GM23248 (cell line): Measurements from ENCODE around the gene XYLT2. TPM values are rescaled to one million over a fixed set of nuclear protein-coding genes. Genes with fewer than 3 reads are reported as not detected.

ENCODE experiments used
- DNase-seq: peaks from one replicate; pipeline ENCODE4 v3.0.0-alpha.2; 2015
- H2AFZ ChIP-seq: fragments of 200-600 bp; sonication (generic); 2 replicates; pipeline ENCODE4 v1.6.1; 2016; ENCODE audit warnings: antibody characterized with exemption
- H3F3A ChIP-seq: fragments of 200-600 bp; sonication (generic); 2 replicates; pipeline ENCODE4 v1.6.1; 2016; ENCODE audit warnings: mild to moderate bottlenecking, antibody characterized with exemption, mixed run types; ENCODE audit not compliant: insufficient read depth
- H3K27ac ChIP-seq: fragments of 200-600 bp; sonication (generic); 2 replicates; pipeline ENCODE4 v1.5.1; 2016; ENCODE audit warnings: mild to moderate bottlenecking
- H3K27me3 ChIP-seq: fragments of 200-600 bp; sonication (generic); replicated peaks from 2 replicates; pipeline ENCODE4 v1.6.1; 2016; ENCODE audit warnings: mild to moderate bottlenecking; ENCODE audit not compliant: insufficient read depth
- H3K36me3 ChIP-seq: fragments of 200-600 bp; sonication (generic); 2 replicates; pipeline ENCODE4 v1.6.1; 2016; ENCODE audit warnings: low read depth, mild to moderate bottlenecking
- H3K4me1 ChIP-seq: fragments of 200-600 bp; sonication (generic); 2 replicates; pipeline ENCODE4 v1.6.1; 2016; ENCODE audit warnings: mild to moderate bottlenecking; ENCODE audit not compliant: insufficient read depth
- H3K4me2 ChIP-seq: fragments of 200-600 bp; sonication (generic); one replicate; pipeline ENCODE4 v1.6.1; 2016; ENCODE audit warnings: mild to moderate bottlenecking; ENCODE audit not compliant: unreplicated experiment
- H3K4me3 ChIP-seq: fragments of 200-600 bp; sonication (generic); 2 replicates; pipeline ENCODE4 v1.5.1; 2016; ENCODE audit warnings: mild to moderate bottlenecking
- H3K79me2 ChIP-seq: fragments of 200-600 bp; sonication (generic); 2 replicates; pipeline ENCODE4 v1.6.1; 2016; ENCODE audit warnings: mild to moderate bottlenecking; ENCODE audit not compliant: insufficient read depth
- H3K9ac ChIP-seq: fragments of 200-600 bp; sonication (generic); 2 replicates; pipeline ENCODE4 v1.6.1; 2016; ENCODE audit warnings: mild to moderate bottlenecking
- H3K9me2 ChIP-seq: fragments of 200-600 bp; sonication (generic); 2 replicates; pipeline ENCODE4 v1.6.1; 2016; ENCODE audit warnings: mixed run types, mild to moderate bottlenecking, moderate library complexity; ENCODE audit not compliant: insufficient read depth
- H3K9me3 ChIP-seq: fragments of 200-600 bp; sonication (generic); one replicate; pipeline ENCODE4 v1.6.1; 2017; ENCODE audit warnings: low read depth
- H4K20me1 ChIP-seq: fragments of 200-600 bp; sonication (generic); 2 replicates; pipeline ENCODE4 v1.6.0; 2016; ENCODE audit not compliant: insufficient read depth
- EZH2 ChIP-seq: fragments of 200-600 bp; sonication (generic); IDR thresholded peaks from 2 replicates; pipeline ENCODE4 v1.6.1; 2018; ENCODE audit warnings: antibody characterized with exemption, mild to moderate bottlenecking; ENCODE audit not compliant: insufficient read depth, poor library complexity, severe bottlenecking
- EZH2phosphoT487 ChIP-seq: fragments of 200-600 bp; sonication (generic); IDR thresholded peaks from 2 replicates; pipeline ENCODE4 v1.6.1; 2018; ENCODE audit warnings: antibody characterized with exemption, moderate library complexity, mild to moderate bottlenecking, low read depth; ENCODE audit not compliant: insufficient read depth
- WGBS, 2 experiments: methylation state at CpG; one replicate each; pipeline ENCODE4 v1.1.6; 2015 to 2017; ENCODE audit warnings: low lambda C conversion rate in 2 of 2, low coverage in 1 of 2; ENCODE audit errors: missing lambda C conversion rate in 2 of 2; 5-methylcytosine and 5-hydroxymethylcytosine counted together
- in situ Hi-C: fragments of 300-500 bp; cut with MboI; formaldehyde crosslinking; loops from 2 replicates; pipeline ENCODE4 v1.15.0; 2020
- polyA plus RNA-seq: library from polyadenylated mRNA; unstranded; fragments of >200 nt; fragmentation: Nextera tagmentation; extraction: Ambion mirVana; gene quantifications from 2 replicates; pipeline ENCODE4 v1.2.1, GENCODE V29; 2016
- total RNA-seq: library from RNA; depleted of rRNA; stranded (reverse); fragments of >200 nt; shearing (Covaris generic); gene quantifications from 2 replicates; pipeline ENCODE4 v1.2.3, GENCODE V29; 2014

XYLT2 gene
- total and polyA plus RNA-seq, 2 experiments from 2014 or later = 25.3 to 43.6 TPM

DNA sequence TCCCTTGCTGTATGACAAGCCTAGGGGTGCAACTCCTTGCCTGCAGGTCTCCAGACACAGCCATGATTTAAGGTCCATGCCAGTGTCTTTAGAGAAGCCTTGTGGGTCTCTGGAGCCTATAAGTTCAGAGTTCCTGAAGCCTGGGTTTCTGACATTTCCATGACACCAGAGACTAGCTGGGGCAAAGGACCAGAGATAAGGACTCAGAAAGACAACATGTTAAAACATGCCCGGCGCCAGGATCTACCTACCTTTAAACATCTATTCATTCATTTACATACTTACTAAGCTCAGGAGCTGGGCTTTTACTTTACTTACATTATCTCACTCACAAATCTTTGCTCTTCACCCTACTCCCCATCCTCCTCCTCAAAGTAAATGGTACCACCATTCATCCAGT is 25.6 kb downstream of the XYLT2 start:
- no peak for DNase-seq
- WGBS, 2 experiments = 95 to 98% methylated on average over 2 of the region's 2 CpGs
- in situ Hi-C loops = no loop called here
- Histone ChIP-seq H3K27me3 (no peaks in the 10 kb centered on the region), H3F3A (no peaks in the 10 kb centered on the region), H3K4me1 (peaks cover 4% of the 10 kb centered on the region; the same call in 1 of the 2 replicates), H3K9me3 (no peaks in the 10 kb centered on the region), H3K36me3 (peaks cover 22% of the 10 kb centered on the region), H2AFZ (no peak overlapping the region), H3K4me3 (peak overlapping the region; percentile 95), H3K27ac (no peak overlapping the region), H3K79me2 (peaks cover 28% of the 10 kb centered on the region), H3K9ac (0 out of 2 replicates have a peak overlapping the region, but pooled peaks have one; percentile 92), H3K9me2 (no peaks in the 10 kb centered on the region), H3K4me2 (peak overlapping the region; percentile 98), H4K20me1 (no peaks in the 10 kb centered on the region)
- no peak for TF ChIP-seq EZH2
- TF ChIP-seq EZH2phosphoT487 = no peak

DNA sequence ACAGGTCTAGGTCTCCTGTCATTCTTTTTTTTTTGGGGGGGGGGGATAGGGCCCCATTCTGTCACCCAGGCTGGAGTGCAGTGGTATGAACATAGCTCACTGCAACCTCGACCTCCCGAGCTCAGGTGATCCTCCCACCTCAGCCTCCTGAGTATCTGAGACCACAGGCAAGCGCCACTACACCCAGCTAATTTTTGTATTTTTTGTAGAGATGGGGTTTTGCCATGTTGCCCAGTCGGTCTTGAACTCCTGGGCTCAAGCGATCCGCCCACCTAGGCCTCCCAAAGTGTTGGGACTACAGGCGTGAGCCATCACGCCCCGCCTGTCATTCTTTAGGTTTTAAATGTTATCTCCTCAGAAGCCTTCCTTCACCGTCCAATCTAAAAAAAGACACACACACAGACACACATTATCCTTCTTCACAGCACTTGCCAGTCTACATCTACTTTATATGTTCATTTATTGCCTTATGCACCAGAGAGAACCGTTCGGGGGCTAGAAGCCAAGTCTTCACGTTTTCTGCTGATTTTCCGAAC is 26.4 kb downstream of the XYLT2 start:
- H2AFZ ChIP-seq = peak overlapping the region; percentile 88

DNA sequence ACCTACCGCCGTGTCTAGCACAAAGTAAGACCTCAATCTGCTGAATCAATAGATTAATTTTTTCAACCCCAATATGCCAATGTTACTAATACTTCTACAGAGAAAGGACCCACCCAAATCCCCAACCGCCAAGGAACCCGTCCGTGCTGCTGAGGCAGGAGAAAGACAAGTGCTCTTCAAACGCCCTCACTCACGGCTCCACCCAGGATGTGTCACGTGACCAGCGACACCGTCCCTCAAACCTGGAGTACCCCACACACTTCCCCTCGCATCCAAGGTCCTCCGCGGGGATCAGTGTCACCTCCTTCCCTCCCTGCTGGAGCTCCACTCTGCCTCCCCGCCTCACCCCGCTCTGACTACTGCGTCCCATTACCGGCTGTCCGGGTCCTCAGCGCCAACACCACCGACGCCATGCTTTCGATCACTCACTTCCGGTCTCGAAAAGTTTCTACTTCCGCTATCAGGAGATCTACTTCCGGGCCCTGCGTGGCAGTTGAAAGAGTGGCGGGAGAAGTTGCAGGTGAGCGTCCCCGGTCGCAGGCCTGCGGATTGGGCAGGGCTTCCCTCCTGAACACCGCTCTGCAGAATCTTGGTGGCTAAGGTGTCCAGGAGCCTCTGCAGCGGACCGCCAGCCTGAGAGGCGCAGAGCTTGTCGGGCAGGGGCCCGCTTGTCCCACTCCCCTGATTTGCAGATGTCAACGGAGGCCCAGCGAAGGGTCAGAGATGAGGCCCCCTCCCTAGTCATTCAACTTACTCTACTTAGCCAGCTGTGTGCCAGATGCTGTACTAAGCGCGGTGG is 27.0 kb downstream of the XYLT2 start, which contains the start of the genes EME1 and MRPL27:
EME1 (plus strand) TSS at position 472 of the 799 bp plus-strand sequence. CDS start 1,980 bp downstream, outside the sequence.
MRPL27 (minus strand) TSS at position 427 of the 799 bp plus-strand sequence; CDS start at position 413, 14 bp downstream.
- Histone ChIP-seq H3F3A (no peaks in the 10 kb centered on the region), H3K4me2 (peak within 1 kb of the TSS; percentile 98), H4K20me1 (no peaks in the 10 kb centered on the region), H3K27me3 (no peaks in the 10 kb centered on the region), H3K36me3 (peaks cover 22% of the 10 kb centered on the region), H3K9me3 (no peaks in the 10 kb centered on the region), H3K9ac (peak within 1 kb of the TSS; percentile 92), H3K79me2 (peaks cover 28% of the 10 kb centered on the region), H3K9me2 (no peaks in the 10 kb centered on the region), H3K4me1 (peaks cover 4% of the 10 kb centered on the region; the same call in 1 of the 2 replicates), H3K4me3 (peak within 1 kb of the TSS; percentile 95), H2AFZ (peak within 1 kb of the TSS; percentile 88), H3K27ac (peak within 1 kb of the TSS; percentile 87)
- in situ Hi-C loops = no loop called here
- TF ChIP-seq EZH2 (no peak), EZH2phosphoT487 (no peak)
- 1 to 3% methylated on average over 41 to 42 of the region's 42 CpGs for WGBS, 2 experiments
- peak; percentile 93 for DNase-seq

More for the DNA sequence above, 26.4 kb downstream of the XYLT2 start:
- H3K4me3 ChIP-seq = peak overlapping the region; percentile 95
- H3K9me2 ChIP-seq = no peaks in the 10 kb centered on the region
- in situ Hi-C loops = no loop called here
- peaks cover 28% of the 10 kb centered on the region for H3K79me2 ChIP-seq
- DNase-seq = no peak
- WGBS, 2 experiments = 16% methylated on average over 14 of the region's 14 CpGs
- H3K27ac ChIP-seq = peak overlapping the region; percentile 87
- TF ChIP-seq EZH2phosphoT487 = no peak
- TF ChIP-seq EZH2 = no peak
- H3K36me3 ChIP-seq = peaks cover 22% of the 10 kb centered on the region
- no peaks in the 10 kb centered on the region for H3F3A ChIP-seq
- peak overlapping the region; percentile 98 for H3K4me2 ChIP-seq
- H4K20me1 ChIP-seq = no peaks in the 10 kb centered on the region
- H3K4me1 ChIP-seq = peaks cover 4% of the 10 kb centered on the region; the same call in 1 of the 2 replicates
- no peaks in the 10 kb centered on the region for H3K27me3 ChIP-seq
- H3K9ac ChIP-seq = peak overlapping the region; percentile 92
- no peaks in the 10 kb centered on the region for H3K9me3 ChIP-seq

DNA sequence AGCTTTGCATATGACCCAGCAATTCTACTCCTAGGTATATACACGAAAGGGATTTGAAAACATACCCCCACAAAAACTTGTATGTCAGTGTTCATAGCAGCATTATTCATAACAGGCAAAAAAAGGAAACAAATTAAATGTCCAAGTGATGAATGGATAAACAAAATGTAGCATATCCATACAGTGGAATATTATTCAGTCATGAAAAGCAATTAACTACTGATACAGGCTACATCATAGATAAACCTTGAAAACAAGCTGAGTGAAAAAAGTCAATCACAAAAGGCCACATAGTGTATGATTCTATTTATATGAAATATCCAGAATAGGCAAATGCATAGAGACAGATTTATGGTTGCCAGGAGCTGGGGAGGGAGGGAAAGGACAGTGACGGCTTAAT is 27.8 kb downstream of the XYLT2 start:
- in situ Hi-C loops = no loop called here
- no peaks in the 10 kb centered on the region for H4K20me1 ChIP-seq
- peak overlapping the region; percentile 92 for H3K9ac ChIP-seq
- H3K27ac ChIP-seq = peak overlapping the region; percentile 87
- no peaks in the 10 kb centered on the region for H3K27me3 ChIP-seq
- H3K79me2 ChIP-seq = peaks cover 28% of the 10 kb centered on the region
- no peaks in the 10 kb centered on the region for H3K9me2 ChIP-seq
- H3K9me3 ChIP-seq = no peaks in the 10 kb centered on the region
- TF ChIP-seq EZH2 = no peak
- no peak for TF ChIP-seq EZH2phosphoT487
- DNase-seq = no peak
- peaks cover 18% of the 10 kb centered on the region for H3K36me3 ChIP-seq
- peak overlapping the region; percentile 98 for H3K4me2 ChIP-seq
- H2AFZ ChIP-seq = peak overlapping the region; percentile 88
- 76 to 81% methylated on average over 2 of the region's 2 CpGs for WGBS, 2 experiments
- H3K4me1 ChIP-seq = peaks cover 4% of the 10 kb centered on the region; the same call in 1 of the 2 replicates
- H3F3A ChIP-seq = 0 out of 2 replicates have a peak, but pooled peaks cover under 1% of the 10 kb centered on the region
- H3K4me3 ChIP-seq = peak overlapping the region; percentile 95
